ENCODE data around the gene DPCD.

GRCh38 chr10:101619983-101620382 lies 31.9 kb downstream of the DPCD start:
- TF ChIP-seq, protein P1, sequence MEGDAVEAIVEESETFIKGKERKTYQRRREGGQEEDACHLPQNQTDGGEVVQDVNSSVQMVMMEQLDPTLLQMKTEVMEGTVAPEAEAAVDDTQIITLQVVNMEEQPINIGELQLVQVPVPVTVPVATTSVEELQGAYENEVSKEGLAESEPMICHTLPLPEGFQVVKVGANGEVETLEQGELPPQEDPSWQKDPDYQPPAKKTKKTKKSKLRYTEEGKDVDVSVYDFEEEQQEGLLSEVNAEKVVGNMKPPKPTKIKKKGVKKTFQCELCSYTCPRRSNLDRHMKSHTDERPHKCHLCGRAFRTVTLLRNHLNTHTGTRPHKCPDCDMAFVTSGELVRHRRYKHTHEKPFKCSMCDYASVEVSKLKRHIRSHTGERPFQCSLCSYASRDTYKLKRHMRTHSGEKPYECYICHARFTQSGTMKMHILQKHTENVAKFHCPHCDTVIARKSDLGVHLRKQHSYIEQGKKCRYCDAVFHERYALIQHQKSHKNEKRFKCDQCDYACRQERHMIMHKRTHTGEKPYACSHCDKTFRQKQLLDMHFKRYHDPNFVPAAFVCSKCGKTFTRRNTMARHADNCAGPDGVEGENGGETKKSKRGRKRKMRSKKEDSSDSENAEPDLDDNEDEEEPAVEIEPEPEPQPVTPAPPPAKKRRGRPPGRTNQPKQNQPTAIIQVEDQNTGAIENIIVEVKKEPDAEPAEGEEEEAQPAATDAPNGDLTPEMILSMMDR (IDR thresholded peaks at IDR 0.05; ENCODE audit: poor library complexity, severe bottlenecking), result no peak
- TF ChIP-seq RAD21 (conservative IDR thresholded peaks at IDR 0.05) (no peak), POLR2AphosphoS5 (IDR thresholded peaks at IDR 0.05) (no peak), REST (IDR thresholded peaks at IDR 0.05; ENCODE audit: borderline replicate concordance) (no peak), EZH2 (IDR thresholded peaks at IDR 0.05; ENCODE audit: borderline replicate concordance, insufficient read depth, low read length, poor library complexity, severe bottlenecking) (no peak)

Data from neural cell (in vitro differentiated cells).